Stimulated activated CD8-positive, alpha-beta memory T cell treated with anti-CD3 and anti-CD28 coated beads, Interleukin-7, amount 100 ng/mL, for 1 hour (primary cell): ENCODE results near the gene CCT2.

ENCODE experiments used
- DNase-seq, 2 donors: peaks; one replicate each; pipeline ENCODE4 v3.0.0-alpha.2; 2020; ENCODE audit warnings: low read depth in 2 of 2

Gene CCT2

GRCh38 chr12:69641546-69641945, 56.3 kb downstream of the CCT2 start:
- no peak for DNase-seq

- no peak for DNase-seq
Measured at GRCh38 chr12:69642531-69642930, 57.3 kb downstream of the CCT2 start.

- DNase-seq: no peak
Measured at GRCh38 chr12:69644511-69644910, 59.3 kb downstream of the CCT2 start.

GRCh38 chr12:69645031-69645430, 59.8 kb downstream of the CCT2 start:
- DNase-seq: no peak

- no peak for DNase-seq
Measured at GRCh38 chr12:69647178-69647577, 61.9 kb downstream of the CCT2 start.

GRCh38 chr12:69648476-69648875, 63.2 kb downstream of the CCT2 start:
- no peak for DNase-seq

- no peak for DNase-seq
Measured at GRCh38 chr12:69649529-69649928, 64.3 kb downstream of the CCT2 start.
